Measurements from ENCODE around the gene UBE2G1. TPM values are rescaled to one million over a fixed set of nuclear protein-coding genes. Genes with fewer than 3 reads are reported as not detected.

The UBE2G1 gene
- total RNA-seq, 1 experiment from 2014 or later = 80.6 TPM

GRCh38 chr17:4331614-4332013 lies 34.9 kb downstream of the UBE2G1 start:
- no peaks in the 10 kb centered on the region for H3K36me3 ChIP-seq (ENCODE audit: control insufficient read depth in 1 of 2, insufficient read depth in 2 of 2, low read length in 2 of 2)
- H3K27ac ChIP-seq (ENCODE audit: low read depth, low read length) = no peak overlapping the region
- H3K9me2 ChIP-seq (ENCODE audit: insufficient read depth) = no peaks in the 10 kb centered on the region
- no peak overlapping the region for H3K4me2 ChIP-seq (ENCODE audit: low read length)
- intact Hi-C loops (cut with micrococcal nuclease) = no loop called here
- H3K27me3 ChIP-seq (ENCODE audit: insufficient read depth, low read length) = no peaks in the 10 kb centered on the region
- H3K9me3 ChIP-seq (ENCODE audit: control insufficient read depth in 1 of 2, insufficient read depth in 1 of 2, low read depth in 1 of 2, low read length in 2 of 2) = no peaks in the 10 kb centered on the region
- no peak overlapping the region for H3K9ac ChIP-seq (ENCODE audit: low read length)
- no peak for ATAC-seq
- DNase-seq (ENCODE audit: low read depth, low spot score) = no peak
- H3K79me2 ChIP-seq (ENCODE audit: insufficient read depth, low read length) = peaks cover 99% of the 10 kb centered on the region
- no peak overlapping the region for H2AFZ ChIP-seq (ENCODE audit: low read depth, low read length, poor library complexity, severe bottlenecking)
- peaks cover 25% of the 10 kb centered on the region; the same call in 1 of the 2 replicates for H4K20me1 ChIP-seq (ENCODE audit: insufficient read depth)
- no TSS peak for BruUV-seq (replicated peaks)
- RAD21 ChIA-PET (ENCODE audit: low non-redundant PET in 1 of 2, low total read pairs in 2 of 2, uncharacterized antibody in 2 of 2, unreplicated experiment in 2 of 2) = no interaction called here
- POLR2A ChIA-PET = no interaction called here
- TF ChIP-seq ELF1 (IDR thresholded peaks at IDR 0.05; ENCODE audit: borderline replicate concordance, low read depth) = no peak
- no peak for TF ChIP-seq CEBPB (IDR thresholded peaks at IDR 0.05; ENCODE audit: low read depth)
- no peak for TF ChIP-seq CBX3 (IDR thresholded peaks at IDR 0.05; ENCODE audit: low read depth)
- TF ChIP-seq FOSL1 (IDR thresholded peaks at IDR 0.05; ENCODE audit: low read depth) = no peak
- TF ChIP-seq POLR2A (IDR thresholded peaks at IDR 0.05; ENCODE audit: borderline replicate concordance, extremely low read depth, insufficient read depth, insufficient read length) = no peak
- no peak for TF ChIP-seq EZH2 (IDR thresholded peaks at IDR 0.05)
- TF ChIP-seq ZFX (IDR thresholded peaks at IDR 0.05) = no peak
- TF ChIP-seq SP1 (IDR thresholded peaks at IDR 0.05; ENCODE audit: low read depth) = no peak
- TF ChIP-seq SRF (IDR thresholded peaks at IDR 0.05; ENCODE audit: low read depth) = no peak
- TF ChIP-seq CTCF (IDR thresholded peaks at IDR 0.05 in 2 of 3, conservative IDR thresholded peaks at IDR 0.05 in 1 of 3; ENCODE audit: borderline replicate concordance in 1 of 3, insufficient read depth in 1 of 3, low read depth in 2 of 3, low read length in 2 of 3) = no peak
- TF ChIP-seq ATF3 (IDR thresholded peaks at IDR 0.05) = no peak
- TF ChIP-seq EGR1 (IDR thresholded peaks at IDR 0.05; ENCODE audit: low read depth) = no peak
- no peak for TF ChIP-seq ZBTB33 (IDR thresholded peaks at IDR 0.05; ENCODE audit: extremely low read depth, insufficient replicate concordance, low read length)
- TF ChIP-seq TCF7L2 (IDR thresholded peaks at IDR 0.05; ENCODE audit: borderline replicate concordance, extremely low read depth, insufficient read depth, insufficient read length) = no peak
- TF ChIP-seq POLR2AphosphoS5 (IDR thresholded peaks at IDR 0.05; ENCODE audit: low read depth, low read length) = no peak
- no peak for TF ChIP-seq YY1 (IDR thresholded peaks at IDR 0.05; ENCODE audit: extremely low read depth, insufficient replicate concordance, low read depth, low read length)
- no peak for TF ChIP-seq SIN3A (IDR thresholded peaks at IDR 0.05; ENCODE audit: low read depth)
- H3K4me1 ChIP-seq (ENCODE audit: control insufficient read depth in 1 of 2, insufficient read depth in 2 of 2, low read length in 2 of 2) = peaks cover 41 to 79% of the 10 kb centered on the region in 2 experiments
- no peak overlapping the region for H3K4me3 ChIP-seq (replicated peaks in 1 of 2; ENCODE audit: low read depth in 1 of 2, low read length in 2 of 2)
- CTCF ChIA-PET = interaction anchor here (2.1 kb wide), 1 partner anchor 27 kb away, joined by 6 read pairs; no protein-coding TSS in a partner anchor

Data from HCT116 (cell line).